Measurements from ENCODE around the gene CHRD.

Gene CHRD

GRCh38 chr3:184383033-184383740 is 3.3 kb downstream of the CHRD start:
- TF ChIP-seq EZH2phosphoT487 (IDR thresholded peaks at IDR 0.05; ENCODE audit: borderline replicate concordance, low read length): no peak
- no peak for TF ChIP-seq CTCF (IDR thresholded peaks at IDR 0.05; ENCODE audit: low read depth, low read length, poor library complexity, severe bottlenecking)
- H3K9me3 ChIP-seq (ENCODE audit: control insufficient read depth, insufficient read depth, low read length): no peaks in the 10 kb centered on the region
- no peaks in the 10 kb centered on the region for H3F3A ChIP-seq (ENCODE audit: control insufficient read depth, insufficient read depth)
- H3K9me2 ChIP-seq (replicated peaks; ENCODE audit: control insufficient read depth, low read length): no peaks in the 10 kb centered on the region
- H3K79me2 ChIP-seq (ENCODE audit: control insufficient read depth, low read length): no peaks in the 10 kb centered on the region
- no peak overlapping the region for H3K27ac ChIP-seq (ENCODE audit: low read depth, low read length)
- no peak overlapping the region for H3K4me3 ChIP-seq (ENCODE audit: low read length)
- H3K36me3 ChIP-seq (ENCODE audit: control insufficient read depth, low read length): no peaks in the 10 kb centered on the region
- peaks cover 30% of the 10 kb centered on the region for H3K27me3 ChIP-seq (ENCODE audit: control insufficient read depth, low read length)
- H3K4me1 ChIP-seq (ENCODE audit: control insufficient read depth, low read length): no peaks in the 10 kb centered on the region
- no peak overlapping the region for H3K4me2 ChIP-seq (ENCODE audit: low read length)
- H4K20me1 ChIP-seq (ENCODE audit: control insufficient read depth, insufficient read depth, low read depth, low read length): no peaks in the 10 kb centered on the region

- Histone ChIP-seq H3K9me3 (ENCODE audit: control insufficient read depth, insufficient read depth, low read length) (no peaks in the 10 kb centered on the region), H3K9me2 (replicated peaks; ENCODE audit: control insufficient read depth, low read length) (no peaks in the 10 kb centered on the region), H3K4me3 (ENCODE audit: low read length) (no peak overlapping the region), H3K4me1 (ENCODE audit: control insufficient read depth, low read length) (no peaks in the 10 kb centered on the region), H3K36me3 (ENCODE audit: control insufficient read depth, low read length) (no peaks in the 10 kb centered on the region), H3K27me3 (ENCODE audit: control insufficient read depth, low read length) (peaks cover 18% of the 10 kb centered on the region), H3F3A (ENCODE audit: control insufficient read depth, insufficient read depth) (no peaks in the 10 kb centered on the region), H3K27ac (ENCODE audit: low read depth, low read length) (no peak overlapping the region), H4K20me1 (ENCODE audit: control insufficient read depth, insufficient read depth, low read depth, low read length) (no peaks in the 10 kb centered on the region), H3K79me2 (ENCODE audit: control insufficient read depth, low read length) (no peaks in the 10 kb centered on the region), H3K4me2 (ENCODE audit: low read length) (no peak overlapping the region)
- no peak for TF ChIP-seq EZH2phosphoT487 (IDR thresholded peaks at IDR 0.05; ENCODE audit: borderline replicate concordance, low read length)
- no peak for TF ChIP-seq CTCF (IDR thresholded peaks at IDR 0.05; ENCODE audit: low read depth, low read length, poor library complexity, severe bottlenecking)
Observed at GRCh38 chr3:184384342-184384741, 4.5 kb downstream of the CHRD start.

GRCh38 chr3:184384856-184385422 is 5.1 kb downstream of the CHRD start:
- no peak overlapping the region for H3K4me2 ChIP-seq (ENCODE audit: low read length)
- H3K9me2 ChIP-seq (replicated peaks; ENCODE audit: control insufficient read depth, low read length): no peaks in the 10 kb centered on the region
- no peak overlapping the region for H3K27ac ChIP-seq (ENCODE audit: low read depth, low read length)
- H3K27me3 ChIP-seq (ENCODE audit: control insufficient read depth, low read length): peaks cover 17% of the 10 kb centered on the region
- no peaks in the 10 kb centered on the region for H3F3A ChIP-seq (ENCODE audit: control insufficient read depth, insufficient read depth)
- H3K9me3 ChIP-seq (ENCODE audit: control insufficient read depth, insufficient read depth, low read length): no peaks in the 10 kb centered on the region
- no peak for TF ChIP-seq CTCF (IDR thresholded peaks at IDR 0.05; ENCODE audit: low read depth, low read length, poor library complexity, severe bottlenecking)
- no peak for TF ChIP-seq EZH2phosphoT487 (IDR thresholded peaks at IDR 0.05; ENCODE audit: borderline replicate concordance, low read length)
- no peaks in the 10 kb centered on the region for H4K20me1 ChIP-seq (ENCODE audit: control insufficient read depth, insufficient read depth, low read depth, low read length)
- H3K36me3 ChIP-seq (ENCODE audit: control insufficient read depth, low read length): no peaks in the 10 kb centered on the region
- H3K4me1 ChIP-seq (ENCODE audit: control insufficient read depth, low read length): no peaks in the 10 kb centered on the region
- H3K4me3 ChIP-seq (ENCODE audit: low read length): no peak overlapping the region
- no peaks in the 10 kb centered on the region for H3K79me2 ChIP-seq (ENCODE audit: control insufficient read depth, low read length)

Data from DOHH2 (cell line).